ENCODE data around the gene MT1X.
"Not testable (repeated sequence)": the region's sequence is repeated elsewhere in the genome, so short reads cannot be mapped to it uniquely, and the experiment has no call there.

Gene MT1X

GRCh38 chr16:56715126-56715525, 32.9 kb downstream of the MT1X start:
- TF ChIP-seq CTCF (conservative IDR thresholded peaks at IDR 0.05; ENCODE audit: low read depth, low read length): no peak
- DNase-seq (ENCODE audit: low read depth): no peak
- H3K4me3 ChIP-seq (ENCODE audit: low read depth, low read length): no peak overlapping the region

GRCh38 chr16:56716761-56717160, 34.5 kb downstream of the MT1X start:
- no peak for DNase-seq (ENCODE audit: low read depth)
- TF ChIP-seq CTCF (conservative IDR thresholded peaks at IDR 0.05; ENCODE audit: low read depth, low read length): no peak
- H3K4me3 ChIP-seq (ENCODE audit: low read depth, low read length): no peak overlapping the region

- H3K4me3 ChIP-seq (ENCODE audit: low read depth, low read length); DNase-seq (ENCODE audit: low read depth): not testable (repeated sequence)
Observed at GRCh38 chr16:56717532-56717931, 35.3 kb downstream of the MT1X start.

- TF ChIP-seq CTCF (conservative IDR thresholded peaks at IDR 0.05; ENCODE audit: low read depth, low read length): no peak
- H3K4me3 ChIP-seq (ENCODE audit: low read depth, low read length): no peak overlapping the region
- DNase-seq (ENCODE audit: low read depth): no peak
Observed at GRCh38 chr16:56722200-56722842, 40.1 kb downstream of the MT1X start.

DNA sequence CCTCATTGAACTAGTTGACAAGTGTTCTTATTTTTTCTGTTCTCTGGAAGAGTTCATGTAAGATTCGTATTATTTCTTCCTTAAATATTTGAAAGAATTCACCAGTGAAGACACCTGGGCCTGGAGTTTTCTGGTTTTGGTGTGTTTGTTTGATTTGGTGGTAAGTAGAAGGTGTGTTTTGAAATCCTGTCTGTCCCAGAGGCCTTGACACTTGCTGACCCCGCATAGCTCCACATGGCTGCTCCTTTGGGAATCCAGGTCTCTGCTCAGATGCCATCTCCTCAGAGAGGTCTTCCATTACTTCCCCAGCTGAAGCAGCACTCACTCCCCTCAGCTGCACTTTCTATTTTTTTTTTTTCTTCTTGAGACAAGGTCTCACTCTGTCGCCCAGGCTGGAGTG, 41.9 kb downstream of the MT1X start:
- no peak for DNase-seq (ENCODE audit: low read depth)
- H3K4me3 ChIP-seq (ENCODE audit: low read depth, low read length): no peak overlapping the region

DNA sequence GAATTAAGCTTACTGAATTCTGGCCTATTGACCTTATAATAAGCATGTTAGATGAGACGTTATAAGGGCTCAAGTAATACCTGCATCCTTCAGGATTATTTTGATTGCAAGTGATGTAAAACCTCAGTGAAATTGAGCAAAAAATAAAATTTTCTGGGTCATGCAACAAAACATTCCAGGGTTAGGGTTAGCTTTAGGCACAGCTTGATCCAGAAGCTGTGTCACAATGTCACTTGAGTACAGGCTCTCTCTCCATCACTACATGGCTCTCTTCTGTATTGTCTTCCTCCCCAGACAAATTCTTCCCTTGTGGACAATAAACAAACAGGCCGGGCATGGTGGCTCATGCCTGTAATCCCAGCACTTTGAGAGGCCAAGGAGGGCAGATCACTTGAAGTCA, 44.0 kb downstream of the MT1X start:
- no peak for TF ChIP-seq CTCF (conservative IDR thresholded peaks at IDR 0.05; ENCODE audit: low read depth, low read length)
- no peak overlapping the region for H3K4me3 ChIP-seq (ENCODE audit: low read depth, low read length)
- DNase-seq (ENCODE audit: low read depth): no peak

More for the DNA sequence above, 41.9 kb downstream of the MT1X start:
- TF ChIP-seq CTCF (conservative IDR thresholded peaks at IDR 0.05; ENCODE audit: low read depth, low read length): no peak

DNA sequence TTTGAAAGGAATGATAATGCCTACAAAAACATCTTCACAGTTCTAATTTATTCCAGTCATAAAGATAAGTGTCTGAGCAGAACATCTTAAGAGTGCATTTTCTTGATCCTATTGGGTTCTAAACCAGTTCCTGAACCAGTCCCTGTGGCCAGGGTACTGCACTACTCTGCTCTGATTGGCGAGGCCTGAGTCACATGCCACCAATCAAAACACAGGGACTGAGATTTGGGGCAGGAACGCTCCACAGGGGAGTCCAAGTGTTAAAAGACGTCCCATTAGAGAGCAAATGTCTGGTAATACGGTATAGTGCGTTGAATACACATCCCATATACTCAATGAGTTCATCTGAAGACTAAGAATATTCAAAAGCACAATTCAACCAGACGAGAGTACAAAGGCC, 44.7 kb downstream of the MT1X start:
- TF ChIP-seq CTCF (conservative IDR thresholded peaks at IDR 0.05; ENCODE audit: low read depth, low read length): no peak
- no peak for DNase-seq (ENCODE audit: low read depth)
- no peak overlapping the region for H3K4me3 ChIP-seq (ENCODE audit: low read depth, low read length)
